ENCODE results near the gene AATK.
A peak's percentile ranks its signal among the peaks of the same experiment; 100 is the strongest.

Gene AATK

GRCh38 chr17:81128774-81129173 lies 37.2 kb downstream of the AATK start:
- no peak for DNase-seq (ENCODE audit: low spot score)

- no peak for DNase-seq (ENCODE audit: low spot score)
Observed at GRCh38 chr17:81128338-81128737, 37.7 kb downstream of the AATK start.

- DNase-seq (ENCODE audit: low spot score), result no peak
Observed at GRCh38 chr17:81127526-81128177, 38.4 kb downstream of the AATK start.

- no peak for DNase-seq (ENCODE audit: low spot score)
Observed at GRCh38 chr17:81127133-81127455, 38.9 kb downstream of the AATK start.

DNA sequence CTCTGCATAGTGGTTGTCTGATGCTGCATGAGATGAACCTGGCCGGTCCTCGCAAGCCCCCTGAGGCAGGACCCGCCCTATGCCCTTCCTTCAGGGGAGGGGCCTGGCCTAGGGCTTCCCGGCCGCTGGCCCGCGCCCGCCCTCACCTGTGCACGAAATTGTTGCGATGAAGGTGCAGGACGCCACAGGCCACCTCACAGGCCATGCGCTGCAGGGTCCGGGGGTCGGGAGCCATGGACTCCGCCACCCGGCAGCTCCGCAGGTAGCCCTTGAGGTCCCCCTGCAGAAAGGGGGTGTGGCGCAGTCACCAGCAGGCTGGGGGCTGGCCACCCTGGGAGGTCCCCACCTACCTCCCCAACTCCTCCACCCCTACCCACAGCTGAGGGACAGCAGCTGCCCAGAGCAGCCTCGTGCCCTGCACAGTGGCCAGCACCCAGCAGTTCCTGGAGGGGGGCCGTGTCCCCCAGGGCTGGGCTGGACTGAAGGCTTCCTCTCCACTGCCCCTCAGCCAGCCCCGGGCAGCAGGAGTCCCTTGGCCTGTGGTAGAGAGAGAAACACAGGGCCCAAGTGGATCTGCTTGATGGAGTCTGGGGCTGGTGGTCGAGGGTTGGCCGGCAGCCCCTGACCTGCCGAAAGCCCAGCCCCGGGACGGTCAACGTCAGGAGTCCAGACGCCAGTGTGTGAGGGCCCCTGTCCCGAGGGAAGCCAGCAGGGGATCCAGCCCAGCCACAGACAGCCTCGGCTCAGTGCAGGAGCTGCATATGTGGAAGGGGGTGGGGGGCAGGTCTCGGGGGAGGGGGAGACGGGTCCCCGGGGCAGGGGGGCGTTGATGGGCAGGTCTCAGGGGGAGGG lies 39.5 kb downstream of the AATK start:
- DNase-seq (ENCODE audit: low spot score), result no peak

DNA sequence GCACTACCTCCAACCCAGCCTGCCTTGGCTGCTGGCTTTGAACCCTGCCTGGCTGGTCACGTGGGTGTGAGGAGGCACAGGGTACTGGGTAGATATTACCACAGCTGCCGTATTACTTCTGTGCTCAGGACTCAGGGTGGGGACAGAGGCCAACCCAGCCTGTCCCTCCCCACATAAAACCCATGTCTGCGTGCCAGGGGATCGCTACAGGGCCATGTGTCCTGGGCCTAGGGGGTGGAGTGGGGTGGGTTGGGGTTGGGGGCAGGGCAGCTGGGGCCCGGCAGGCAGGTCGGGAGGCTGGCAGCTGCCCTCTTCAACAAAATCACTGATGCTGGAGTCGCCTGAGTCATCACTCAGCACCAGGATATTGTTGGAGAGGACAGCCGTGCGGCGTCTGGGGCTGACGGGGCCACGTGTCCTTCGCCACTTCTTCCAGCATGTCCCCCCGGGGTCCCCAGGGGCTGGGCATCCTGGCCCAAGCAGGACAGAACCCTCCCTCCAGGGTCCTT lies 40.4 kb downstream of the AATK start:
- DNase-seq (ENCODE audit: low spot score), result peak; percentile 34

DNA sequence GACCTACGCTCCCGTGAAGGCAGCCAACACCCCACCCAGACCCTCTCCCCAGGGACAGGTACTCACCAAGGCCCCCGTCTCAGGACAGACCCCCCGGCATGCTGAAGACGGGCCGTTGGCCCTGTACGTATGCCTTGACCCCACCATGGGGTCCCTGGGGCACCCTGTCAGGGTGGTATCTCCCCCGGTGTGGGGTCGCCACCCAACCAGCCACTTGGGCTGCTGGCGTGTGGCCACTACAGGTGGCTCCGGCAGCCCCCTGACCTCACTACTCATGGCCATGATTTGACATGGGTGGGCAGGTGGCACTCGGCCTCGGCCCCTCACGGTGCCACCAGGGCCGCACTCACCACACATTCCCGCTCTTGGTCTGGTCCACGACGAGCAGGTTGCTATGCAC lies 41.6 kb downstream of the AATK start:
- DNase-seq (ENCODE audit: low spot score), result no peak

GRCh38 chr17:81123052-81124048 lies 42.7 kb downstream of the AATK start:
- DNase-seq (ENCODE audit: low spot score), result no peak

DNA sequence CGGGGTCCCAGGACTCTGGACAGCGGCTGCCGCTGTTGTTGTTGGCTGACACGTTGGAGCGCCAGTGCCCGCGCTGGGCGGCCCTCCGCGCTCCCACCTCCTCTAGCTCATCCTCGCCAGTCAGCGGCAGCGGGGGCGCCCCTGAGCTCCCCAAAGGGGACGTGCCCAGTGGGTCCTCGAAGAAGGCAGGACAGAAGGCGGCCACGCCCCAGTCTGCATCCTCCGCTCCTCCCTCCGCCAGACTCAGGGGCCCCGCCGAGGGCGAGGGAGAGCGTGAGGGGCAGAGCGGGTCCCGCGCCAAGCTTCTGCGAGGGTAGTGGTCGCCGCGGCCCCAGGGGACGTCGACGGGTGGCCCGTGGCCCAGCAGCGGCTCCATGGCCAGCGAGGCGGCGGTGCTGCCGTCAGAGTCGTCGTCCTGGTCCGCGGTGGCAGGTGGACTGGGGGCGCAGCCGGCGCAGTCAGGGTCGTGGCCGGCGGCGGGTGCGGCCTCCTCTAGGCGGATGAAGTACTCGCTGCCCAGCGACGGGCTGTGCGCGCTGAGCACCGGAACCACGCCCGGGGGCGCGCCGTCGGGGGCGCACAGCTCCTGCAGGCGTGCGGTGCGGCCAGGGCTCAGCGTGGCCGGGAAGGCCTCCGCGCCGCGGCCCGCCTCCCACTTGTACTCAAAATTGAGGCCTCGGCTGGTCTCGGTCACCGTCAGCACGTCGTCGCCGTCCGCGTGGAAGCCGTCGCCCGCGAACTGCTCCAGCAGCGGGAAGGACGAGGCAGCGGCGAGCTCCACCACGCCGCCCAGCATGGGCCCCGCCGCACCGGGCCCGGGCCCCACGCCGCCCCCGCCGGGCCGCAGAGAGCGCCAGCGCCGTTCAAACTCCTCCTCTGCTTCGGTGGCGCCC lies 43.9 kb downstream of the AATK start:
- DNase-seq (ENCODE audit: low spot score), result no peak

DNA sequence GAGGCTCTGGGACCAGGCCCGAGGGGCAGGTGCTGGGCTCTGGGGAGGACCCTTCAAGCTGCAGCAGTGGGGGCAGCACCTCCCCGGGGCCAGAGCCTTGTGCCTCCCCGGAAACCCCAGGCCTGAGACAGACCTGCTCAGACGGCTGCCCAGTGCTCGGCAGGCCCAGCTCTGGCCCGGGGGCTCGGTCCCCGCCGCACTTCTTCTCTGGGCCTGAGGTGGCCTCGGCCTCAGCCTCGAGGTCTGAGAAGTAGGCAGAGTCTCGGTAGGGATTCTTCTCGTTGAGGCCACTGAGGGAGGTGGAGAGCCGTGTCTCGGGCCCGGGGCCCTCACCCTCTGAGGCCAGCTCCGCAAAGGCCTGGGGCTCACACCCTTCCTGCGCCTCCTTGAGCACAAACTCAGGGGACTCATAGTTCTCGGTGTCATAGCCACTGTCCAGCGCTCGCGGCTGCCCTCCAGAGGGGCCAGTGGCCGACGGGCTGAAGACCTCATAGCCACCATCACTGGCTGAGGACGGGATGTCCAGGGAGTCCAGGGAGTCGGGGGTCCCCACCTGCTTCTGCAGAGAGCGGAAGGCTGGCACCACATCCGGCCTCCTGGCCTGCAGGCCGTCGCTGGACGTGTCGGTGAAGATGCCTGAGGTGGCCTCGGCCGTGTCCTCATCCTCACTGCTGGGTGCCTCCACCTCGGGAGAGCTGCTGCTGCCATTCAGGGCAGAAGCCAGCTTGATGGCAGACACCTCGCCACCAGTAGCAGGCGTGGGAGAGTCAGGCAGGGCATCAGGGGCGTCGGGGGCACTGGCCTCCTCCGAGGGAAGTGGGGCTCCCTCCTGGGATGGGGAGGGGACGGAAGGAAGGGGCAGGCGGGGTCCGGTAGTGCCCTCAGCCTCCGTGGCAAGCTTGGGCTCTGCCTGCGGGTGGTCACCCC lies 45.1 kb downstream of the AATK start:
- DNase-seq (ENCODE audit: low spot score), result no peak

- DNase-seq (ENCODE audit: low spot score), result no peak
Observed at GRCh38 chr17:81120149-81120484, 45.9 kb downstream of the AATK start.

DNA sequence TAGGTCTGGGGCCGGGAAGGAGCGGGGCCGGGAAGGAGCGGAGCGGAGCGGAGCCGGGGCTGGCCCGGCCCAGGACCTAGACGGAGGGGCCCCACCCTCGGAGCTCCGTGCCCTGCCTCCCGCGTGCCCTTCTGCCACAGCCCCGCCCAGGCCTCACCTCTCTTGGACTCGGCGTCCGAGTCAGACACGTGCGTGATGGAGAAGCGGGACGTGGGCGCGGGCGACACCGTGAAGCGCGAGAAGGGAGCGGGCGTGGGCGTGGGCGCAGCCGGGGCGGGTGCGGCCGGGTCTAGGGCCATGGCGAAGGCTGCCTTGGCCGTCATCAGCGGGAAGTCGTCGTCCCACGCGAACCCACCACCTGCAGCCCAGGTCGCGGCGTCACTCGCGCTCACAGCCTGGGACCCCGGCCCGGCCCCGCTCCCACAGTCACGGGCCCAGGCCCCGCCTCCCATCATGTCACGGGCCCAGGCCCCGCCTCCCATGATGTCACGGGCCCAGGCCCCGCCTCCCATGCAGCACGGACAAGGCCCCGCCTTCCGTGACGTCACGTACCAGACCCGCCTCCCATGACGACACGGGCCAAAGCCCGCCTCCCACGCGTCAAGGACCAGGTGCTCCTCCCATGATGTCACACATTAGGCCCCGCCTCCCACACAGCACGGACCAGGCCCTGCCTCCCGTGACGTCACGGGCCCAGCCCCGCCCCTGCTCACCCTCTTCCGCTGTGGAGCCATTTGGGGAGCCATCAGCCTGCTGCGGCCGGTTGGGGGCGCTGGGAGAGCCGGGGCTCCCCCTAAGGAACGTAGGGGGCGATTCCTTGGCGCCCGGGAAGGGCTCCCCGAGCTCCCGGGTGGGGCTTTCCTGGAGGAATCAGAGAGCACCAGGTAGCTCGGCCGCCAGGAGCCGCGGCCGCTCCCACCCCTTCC lies 46.5 kb downstream of the AATK start:
- peak; percentile 95 for DNase-seq (ENCODE audit: low spot score)

DNA sequence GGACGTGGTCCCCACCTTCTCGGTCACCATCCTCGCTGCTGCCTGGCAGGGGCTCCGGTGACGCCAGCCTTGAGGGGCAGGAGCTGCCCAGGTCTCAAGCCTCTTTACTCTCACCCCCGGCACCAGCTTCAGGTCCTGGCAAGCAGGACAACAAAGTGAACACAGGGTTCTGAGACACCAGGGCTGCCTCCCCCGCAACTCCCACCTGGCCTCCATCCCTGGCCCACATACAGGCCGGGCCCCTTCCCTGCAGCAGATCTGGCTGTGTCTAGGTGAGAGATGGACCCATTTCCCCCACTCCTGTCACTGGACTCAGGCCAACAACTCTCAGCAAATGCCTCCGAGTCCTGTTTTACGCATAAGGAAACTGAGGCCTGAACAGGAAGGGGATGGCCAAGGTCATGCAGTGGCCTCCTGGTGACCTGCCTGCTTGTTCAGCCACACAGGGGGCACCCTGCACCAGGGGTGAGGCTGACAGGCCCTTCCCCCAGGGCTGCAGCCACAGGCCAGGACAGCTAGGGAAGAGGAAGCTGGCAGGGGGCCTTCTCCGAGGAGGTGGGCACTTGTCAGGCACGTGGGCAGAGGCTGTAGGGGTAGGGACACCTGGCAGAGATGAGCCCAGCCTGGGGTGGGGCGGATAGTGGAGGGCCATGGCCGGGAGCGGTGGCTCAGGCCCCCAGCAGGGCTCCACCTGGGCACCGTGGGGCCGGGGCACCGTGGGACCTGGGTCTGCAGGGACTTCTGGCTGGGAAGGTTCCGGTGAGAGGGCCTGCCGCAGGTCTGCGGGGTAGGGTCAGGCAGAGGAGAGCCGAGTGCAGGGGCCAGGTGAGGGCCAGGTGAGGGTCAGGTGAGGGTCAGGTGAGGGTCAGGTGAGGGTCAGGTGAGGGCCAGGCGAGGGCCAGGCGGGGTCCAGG lies 47.5 kb downstream of the AATK start:
- DNase-seq (ENCODE audit: low spot score), result no peak

DNA sequence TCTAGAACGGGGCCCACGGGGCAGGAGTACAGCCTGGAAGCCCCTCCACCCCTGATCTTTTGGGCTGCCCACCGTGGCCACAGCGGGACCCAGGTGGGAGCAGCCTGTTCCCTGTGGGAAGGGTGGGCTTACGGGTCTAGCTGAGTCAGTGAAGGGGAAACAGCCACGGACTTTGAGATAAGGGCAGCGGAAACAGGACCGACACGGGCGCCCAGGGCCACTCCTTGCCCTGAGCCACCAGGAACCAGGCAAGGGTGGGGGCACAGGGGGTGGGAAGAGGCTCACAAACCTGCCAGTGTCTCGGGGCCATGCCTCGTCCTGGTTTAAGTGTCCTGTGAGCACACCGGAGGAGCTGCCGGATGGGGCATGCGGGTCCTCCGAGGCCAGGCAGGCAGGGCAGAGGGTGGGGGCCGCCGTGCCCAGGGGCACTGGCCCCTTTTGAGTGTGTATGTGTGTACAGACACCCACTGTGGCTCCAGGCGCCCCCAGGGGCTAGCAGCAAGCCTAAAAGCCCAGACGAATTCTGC lies 48.3 kb downstream of the AATK start:
- no peak for DNase-seq (ENCODE audit: low spot score)

GRCh38 chr17:81116704-81117103 lies 49.3 kb downstream of the AATK start:
- no peak for DNase-seq (ENCODE audit: low spot score)

GRCh38 chr17:81115749-81116464 lies 50.1 kb downstream of the AATK start:
- DNase-seq (ENCODE audit: low spot score), result no peak

DNA sequence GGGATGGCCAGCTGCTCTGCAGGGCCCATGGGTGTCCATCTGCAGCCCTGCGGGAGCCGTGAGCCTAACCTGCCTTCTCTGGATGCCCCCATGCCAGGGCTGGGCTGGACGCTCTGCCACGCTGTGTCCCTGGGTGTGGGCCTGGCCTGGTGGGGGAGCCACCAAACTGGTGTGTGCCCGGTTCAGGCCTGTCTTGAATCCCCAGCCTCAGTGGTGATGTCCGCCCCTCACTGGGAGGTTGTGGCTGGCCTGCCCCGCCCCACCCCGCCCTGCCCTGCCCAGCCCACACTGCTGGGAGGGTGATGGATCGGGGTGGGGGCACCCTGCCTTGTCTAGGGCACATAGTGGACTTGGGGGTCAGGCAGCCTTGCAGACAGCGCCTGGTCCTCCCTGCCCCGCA lies 50.8 kb downstream of the AATK start:
- DNase-seq (ENCODE audit: low spot score), result no peak

Measured in NAMALWA (cell line).